B cell (primary cell): ENCODE measurements around the gene ARF5.

Experiments used
- CTCF ChIP-seq: fragments of 200-600 bp; IDR thresholded peaks from one replicate; pipeline ENCODE4 v1.8.0; 2022; ENCODE audit warnings: antibody characterized with exemption, mild to moderate bottlenecking
- EZH2 ChIP-seq: IDR thresholded peaks from 2 replicates; pipeline ENCODE4 v1.6.1; 2012; ENCODE audit warnings: borderline replicate concordance, low read depth, mild to moderate bottlenecking, moderate library complexity, low read length; ENCODE audit not compliant: insufficient read depth, poor library complexity, severe bottlenecking

GRCh38 chr7:127584648-127585043, 3.6 kb upstream of the ARF5 start:
- no peak for TF ChIP-seq CTCF
- TF ChIP-seq EZH2 = no peak
